ENCODE data around the gene PTPRD.

The PTPRD gene

GRCh38 chr9:8890695-8891094 is 1722.1 kb downstream of the PTPRD start:
- Histone ChIP-seq H3K9me2 (replicated peaks; ENCODE audit: control insufficient read depth, low read length) (no peaks in the 10 kb centered on the region), H3K9me3 (ENCODE audit: control insufficient read depth, insufficient read depth, low read length) (no peaks in the 10 kb centered on the region), H3K27me3 (ENCODE audit: control insufficient read depth, low read length) (no peaks in the 10 kb centered on the region), H3K27ac (ENCODE audit: low read depth, low read length) (no peak overlapping the region), H4K20me1 (ENCODE audit: control insufficient read depth, insufficient read depth, low read depth, low read length) (no peaks in the 10 kb centered on the region), H3K36me3 (ENCODE audit: control insufficient read depth, low read length) (no peaks in the 10 kb centered on the region), H3K4me1 (ENCODE audit: control insufficient read depth, low read length) (no peaks in the 10 kb centered on the region), H3K79me2 (ENCODE audit: control insufficient read depth, low read length) (no peaks in the 10 kb centered on the region), H3K4me3 (ENCODE audit: low read length) (no peak overlapping the region), H3F3A (ENCODE audit: control insufficient read depth, insufficient read depth) (no peaks in the 10 kb centered on the region), H3K4me2 (ENCODE audit: low read length) (no peak overlapping the region)
- no peak for TF ChIP-seq EZH2phosphoT487 (IDR thresholded peaks at IDR 0.05; ENCODE audit: borderline replicate concordance, low read length)

- Histone ChIP-seq H3K9me2 (replicated peaks; ENCODE audit: control insufficient read depth, low read length) (no peaks in the 10 kb centered on the region), H3K4me1 (ENCODE audit: control insufficient read depth, low read length) (no peaks in the 10 kb centered on the region)
- TF ChIP-seq EZH2phosphoT487 (IDR thresholded peaks at IDR 0.05; ENCODE audit: borderline replicate concordance, low read length): no peak
- TF ChIP-seq, protein P1, sequence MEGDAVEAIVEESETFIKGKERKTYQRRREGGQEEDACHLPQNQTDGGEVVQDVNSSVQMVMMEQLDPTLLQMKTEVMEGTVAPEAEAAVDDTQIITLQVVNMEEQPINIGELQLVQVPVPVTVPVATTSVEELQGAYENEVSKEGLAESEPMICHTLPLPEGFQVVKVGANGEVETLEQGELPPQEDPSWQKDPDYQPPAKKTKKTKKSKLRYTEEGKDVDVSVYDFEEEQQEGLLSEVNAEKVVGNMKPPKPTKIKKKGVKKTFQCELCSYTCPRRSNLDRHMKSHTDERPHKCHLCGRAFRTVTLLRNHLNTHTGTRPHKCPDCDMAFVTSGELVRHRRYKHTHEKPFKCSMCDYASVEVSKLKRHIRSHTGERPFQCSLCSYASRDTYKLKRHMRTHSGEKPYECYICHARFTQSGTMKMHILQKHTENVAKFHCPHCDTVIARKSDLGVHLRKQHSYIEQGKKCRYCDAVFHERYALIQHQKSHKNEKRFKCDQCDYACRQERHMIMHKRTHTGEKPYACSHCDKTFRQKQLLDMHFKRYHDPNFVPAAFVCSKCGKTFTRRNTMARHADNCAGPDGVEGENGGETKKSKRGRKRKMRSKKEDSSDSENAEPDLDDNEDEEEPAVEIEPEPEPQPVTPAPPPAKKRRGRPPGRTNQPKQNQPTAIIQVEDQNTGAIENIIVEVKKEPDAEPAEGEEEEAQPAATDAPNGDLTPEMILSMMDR (IDR thresholded peaks at IDR 0.05; ENCODE audit: low read depth, low read length, poor library complexity, severe bottlenecking): no peak
These were observed 1723.7 kb downstream of the PTPRD start for GRCh38 chr9:8889100-8889499.

DNA sequence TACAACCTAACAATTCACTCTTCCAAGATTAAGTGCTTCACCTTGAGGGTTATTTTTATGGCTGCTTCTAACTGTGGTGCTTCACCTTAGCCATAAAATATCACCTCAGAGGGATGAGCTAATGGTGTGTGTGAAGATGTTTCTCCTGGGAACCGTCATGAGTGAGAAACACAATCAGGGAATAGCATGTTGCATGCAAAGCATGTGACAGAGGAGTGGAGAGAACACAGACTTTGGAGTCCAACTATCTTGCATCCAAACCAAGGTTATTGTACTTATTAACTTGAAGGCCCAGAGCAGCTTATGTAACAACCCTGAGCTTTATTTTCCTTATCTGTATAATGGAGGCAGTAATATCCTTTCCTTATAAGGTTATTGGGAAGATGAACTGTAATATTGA is 1724.2 kb downstream of the PTPRD start:
- H3K4me1 ChIP-seq (ENCODE audit: control insufficient read depth, low read length): no peaks in the 10 kb centered on the region
- H3K4me2 ChIP-seq (ENCODE audit: low read length): no peak overlapping the region
- no peak for TF ChIP-seq EZH2phosphoT487 (IDR thresholded peaks at IDR 0.05; ENCODE audit: borderline replicate concordance, low read length)
- TF ChIP-seq, protein P1 (IDR thresholded peaks at IDR 0.05; ENCODE audit: low read depth, low read length, poor library complexity, severe bottlenecking): no peak
- no peaks in the 10 kb centered on the region for H3K9me3 ChIP-seq (ENCODE audit: control insufficient read depth, insufficient read depth, low read length)
- H3K27me3 ChIP-seq (ENCODE audit: control insufficient read depth, low read length): no peaks in the 10 kb centered on the region
- no peaks in the 10 kb centered on the region for H3K79me2 ChIP-seq (ENCODE audit: control insufficient read depth, low read length)
- H3F3A ChIP-seq (ENCODE audit: control insufficient read depth, insufficient read depth): no peaks in the 10 kb centered on the region
- no peak overlapping the region for H3K27ac ChIP-seq (ENCODE audit: low read depth, low read length)
- no peaks in the 10 kb centered on the region for H3K9me2 ChIP-seq (replicated peaks; ENCODE audit: control insufficient read depth, low read length)
- no peak overlapping the region for H3K4me3 ChIP-seq (ENCODE audit: low read length)
- no peaks in the 10 kb centered on the region for H4K20me1 ChIP-seq (ENCODE audit: control insufficient read depth, insufficient read depth, low read depth, low read length)
- no peaks in the 10 kb centered on the region for H3K36me3 ChIP-seq (ENCODE audit: control insufficient read depth, low read length)

More at GRCh38 chr9:8889100-8889499, 1723.7 kb downstream of the PTPRD start:
- Histone ChIP-seq H3F3A (ENCODE audit: control insufficient read depth, insufficient read depth) (no peaks in the 10 kb centered on the region), H4K20me1 (ENCODE audit: control insufficient read depth, insufficient read depth, low read depth, low read length) (no peaks in the 10 kb centered on the region), H3K36me3 (ENCODE audit: control insufficient read depth, low read length) (no peaks in the 10 kb centered on the region), H3K4me3 (ENCODE audit: low read length) (no peak overlapping the region), H3K27me3 (ENCODE audit: control insufficient read depth, low read length) (no peaks in the 10 kb centered on the region), H3K9me3 (ENCODE audit: control insufficient read depth, insufficient read depth, low read length) (no peaks in the 10 kb centered on the region), H3K4me2 (ENCODE audit: low read length) (no peak overlapping the region), H3K79me2 (ENCODE audit: control insufficient read depth, low read length) (no peaks in the 10 kb centered on the region), H3K27ac (ENCODE audit: low read depth, low read length) (no peak overlapping the region)

GRCh38 chr9:8887369-8887768 is 1725.4 kb downstream of the PTPRD start:
- H3K79me2 ChIP-seq (ENCODE audit: control insufficient read depth, low read length): no peaks in the 10 kb centered on the region
- no peak overlapping the region for H3K4me3 ChIP-seq (ENCODE audit: low read length)
- no peaks in the 10 kb centered on the region for H3K27me3 ChIP-seq (ENCODE audit: control insufficient read depth, low read length)
- H3K27ac ChIP-seq (ENCODE audit: low read depth, low read length): no peak overlapping the region
- no peaks in the 10 kb centered on the region for H3K9me2 ChIP-seq (replicated peaks; ENCODE audit: control insufficient read depth, low read length)
- H3K4me1 ChIP-seq (ENCODE audit: control insufficient read depth, low read length): no peaks in the 10 kb centered on the region
- H3K4me2 ChIP-seq (ENCODE audit: low read length): no peak overlapping the region
- no peak for TF ChIP-seq EZH2phosphoT487 (IDR thresholded peaks at IDR 0.05; ENCODE audit: borderline replicate concordance, low read length)
- TF ChIP-seq, protein P1 (IDR thresholded peaks at IDR 0.05; ENCODE audit: low read depth, low read length, poor library complexity, severe bottlenecking): no peak
- H3K36me3 ChIP-seq (ENCODE audit: control insufficient read depth, low read length): no peaks in the 10 kb centered on the region
- H4K20me1 ChIP-seq (ENCODE audit: control insufficient read depth, insufficient read depth, low read depth, low read length): no peaks in the 10 kb centered on the region
- H3F3A ChIP-seq (ENCODE audit: control insufficient read depth, insufficient read depth): no peaks in the 10 kb centered on the region
- H3K9me3 ChIP-seq (ENCODE audit: control insufficient read depth, insufficient read depth, low read length): no peaks in the 10 kb centered on the region

All from DOHH2 (cell line).